Measurements from ENCODE around the gene LTB4R2.

LTB4R2 gene

GRCh38 chr14:24308342-24309124 is 1.4 kb upstream of the LTB4R2 start:
- no peak for DNase-seq (ENCODE audit: low read depth)
- TF ChIP-seq CTCF (IDR thresholded peaks at IDR 0.05; ENCODE audit: control insufficient read depth, extremely low read depth, insufficient read depth), result no peak
- H3K4me3 ChIP-seq (ENCODE audit: low read depth, low read length), result no peak overlapping the region

- DNase-seq (ENCODE audit: low read depth), result no peak
- H3K4me3 ChIP-seq (ENCODE audit: low read depth, low read length), result peak overlapping the region; percentile 44
- no peak for TF ChIP-seq CTCF (IDR thresholded peaks at IDR 0.05; ENCODE audit: control insufficient read depth, extremely low read depth, insufficient read depth)
Measured at GRCh38 chr14:24310265-24310645, 315 bp downstream of the LTB4R2 start.

DNA sequence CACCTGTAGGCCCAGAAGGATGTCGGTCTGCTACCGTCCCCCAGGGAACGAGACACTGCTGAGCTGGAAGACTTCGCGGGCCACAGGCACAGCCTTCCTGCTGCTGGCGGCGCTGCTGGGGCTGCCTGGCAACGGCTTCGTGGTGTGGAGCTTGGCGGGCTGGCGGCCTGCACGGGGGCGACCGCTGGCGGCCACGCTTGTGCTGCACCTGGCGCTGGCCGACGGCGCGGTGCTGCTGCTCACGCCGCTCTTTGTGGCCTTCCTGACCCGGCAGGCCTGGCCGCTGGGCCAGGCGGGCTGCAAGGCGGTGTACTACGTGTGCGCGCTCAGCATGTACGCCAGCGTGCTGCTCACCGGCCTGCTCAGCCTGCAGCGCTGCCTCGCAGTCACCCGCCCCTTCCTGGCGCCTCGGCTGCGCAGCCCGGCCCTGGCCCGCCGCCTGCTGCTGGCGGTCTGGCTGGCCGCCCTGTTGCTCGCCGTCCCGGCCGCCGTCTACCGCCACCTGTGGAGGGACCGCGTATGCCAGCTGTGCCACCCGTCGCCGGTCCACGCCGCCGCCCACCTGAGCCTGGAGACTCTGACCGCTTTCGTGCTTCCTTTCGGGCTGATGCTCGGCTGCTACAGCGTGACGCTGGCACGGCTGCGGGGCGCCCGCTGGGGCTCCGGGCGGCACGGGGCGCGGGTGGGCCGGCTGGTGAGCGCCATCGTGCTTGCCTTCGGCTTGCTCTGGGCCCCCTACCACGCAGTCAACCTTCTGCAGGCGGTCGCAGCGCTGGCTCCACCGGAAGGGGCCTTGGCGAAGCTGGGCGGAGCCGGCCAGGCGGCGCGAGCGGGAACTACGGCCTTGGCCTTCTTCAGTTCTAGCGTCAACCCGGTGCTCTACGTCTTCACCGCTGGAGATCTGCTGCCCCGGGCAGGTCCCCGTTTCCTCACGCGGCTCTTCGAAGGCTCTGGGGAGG is 985 bp downstream of the LTB4R2 start, which contains the start of gene LTB4R:
TSS of gene LTB4R (plus strand) at position 857 of the 959 bp plus-strand sequence. CDS start 4,150 bp downstream, outside the sequence.
- DNase-seq (ENCODE audit: low read depth), result peak; percentile 71
- peak within 1 kb of the TSS; percentile 44 for H3K4me3 ChIP-seq (ENCODE audit: low read depth, low read length)
- TF ChIP-seq CTCF (IDR thresholded peaks at IDR 0.05; ENCODE audit: control insufficient read depth, extremely low read depth, insufficient read depth), result peak; percentile 67

GRCh38 chr14:24311837-24312615 is 2.1 kb downstream of the LTB4R2 start:
- no peak for DNase-seq (ENCODE audit: low read depth)

GRCh38 chr14:24312736-24313507 is 3.0 kb downstream of the LTB4R2 start:
- DNase-seq (ENCODE audit: low read depth), result no peak
- no peak for TF ChIP-seq CTCF (IDR thresholded peaks at IDR 0.05; ENCODE audit: control insufficient read depth, extremely low read depth, insufficient read depth)
- H3K4me3 ChIP-seq (ENCODE audit: low read depth, low read length), result no peak overlapping the region

More at GRCh38 chr14:24311837-24312615, 2.1 kb downstream of the LTB4R2 start:
- TF ChIP-seq CTCF (IDR thresholded peaks at IDR 0.05; ENCODE audit: control insufficient read depth, extremely low read depth, insufficient read depth), result no peak
- H3K4me3 ChIP-seq (ENCODE audit: low read depth, low read length), result no peak overlapping the region

DNA sequence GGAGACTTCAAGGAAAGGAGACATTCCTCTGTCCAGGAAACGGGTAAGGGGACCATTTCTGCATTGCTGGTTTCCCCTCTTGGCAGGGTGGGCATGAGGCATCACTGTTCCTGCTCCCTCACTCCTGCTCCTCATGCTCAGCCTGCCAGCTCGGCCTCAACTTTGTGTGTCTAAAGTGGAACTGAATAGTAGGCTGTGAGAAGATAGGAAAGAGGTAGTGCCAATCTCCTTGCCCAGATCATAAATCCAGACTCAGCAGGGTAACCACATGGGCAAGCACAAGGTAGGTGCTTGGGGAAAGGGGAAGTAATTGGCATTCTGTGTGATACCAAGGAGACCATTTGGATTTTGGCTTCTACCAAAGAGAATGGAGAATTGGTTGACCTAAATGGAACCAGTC is 4.0 kb downstream of the LTB4R2 start:
- TF ChIP-seq CTCF (IDR thresholded peaks at IDR 0.05; ENCODE audit: control insufficient read depth, extremely low read depth, insufficient read depth), result no peak
- DNase-seq (ENCODE audit: low read depth), result no peak
- H3K4me3 ChIP-seq (ENCODE audit: low read depth, low read length), result no peak overlapping the region

All from LNCaP clone FGC (cell line).